ENCODE data around the gene PLCL1. TPM values are rescaled to one million over a fixed set of nuclear protein-coding genes. Genes with fewer than 3 reads are reported as not detected.

PLCL1 gene
- polyA plus RNA-seq, 3 donors = 0.69 to 1.4 (median 0.79) TPM

- H3K36me3 Mint-ChIP-seq = no peaks in the 10 kb centered on the region
These were observed 148.3 kb downstream of the PLCL1 start for GRCh38 chr2:197952540-197953202.

DNA sequence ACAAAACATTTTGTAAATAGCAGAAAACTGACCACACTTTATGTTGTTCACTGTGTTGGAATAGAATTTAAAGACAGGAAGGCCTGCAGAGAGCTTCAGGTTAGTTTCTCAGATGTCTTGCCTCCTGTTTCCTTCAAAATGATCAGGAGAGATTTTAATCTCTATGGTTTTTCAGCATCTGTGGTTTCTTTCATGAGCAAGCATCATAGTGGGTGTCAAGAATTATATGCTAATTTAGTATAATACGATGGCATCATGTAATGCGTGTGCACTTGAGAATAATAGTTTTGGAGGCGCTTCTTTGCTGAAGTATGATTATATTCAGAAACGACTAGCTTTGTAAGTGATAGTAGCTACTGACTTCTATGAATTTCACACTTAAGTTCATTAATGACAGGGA, 149.9 kb downstream of the PLCL1 start:
- H3K27ac Mint-ChIP-seq = no peak overlapping the region
- H3K4me3 Mint-ChIP-seq = no peak overlapping the region
- TF ChIP-seq, protein P1, sequence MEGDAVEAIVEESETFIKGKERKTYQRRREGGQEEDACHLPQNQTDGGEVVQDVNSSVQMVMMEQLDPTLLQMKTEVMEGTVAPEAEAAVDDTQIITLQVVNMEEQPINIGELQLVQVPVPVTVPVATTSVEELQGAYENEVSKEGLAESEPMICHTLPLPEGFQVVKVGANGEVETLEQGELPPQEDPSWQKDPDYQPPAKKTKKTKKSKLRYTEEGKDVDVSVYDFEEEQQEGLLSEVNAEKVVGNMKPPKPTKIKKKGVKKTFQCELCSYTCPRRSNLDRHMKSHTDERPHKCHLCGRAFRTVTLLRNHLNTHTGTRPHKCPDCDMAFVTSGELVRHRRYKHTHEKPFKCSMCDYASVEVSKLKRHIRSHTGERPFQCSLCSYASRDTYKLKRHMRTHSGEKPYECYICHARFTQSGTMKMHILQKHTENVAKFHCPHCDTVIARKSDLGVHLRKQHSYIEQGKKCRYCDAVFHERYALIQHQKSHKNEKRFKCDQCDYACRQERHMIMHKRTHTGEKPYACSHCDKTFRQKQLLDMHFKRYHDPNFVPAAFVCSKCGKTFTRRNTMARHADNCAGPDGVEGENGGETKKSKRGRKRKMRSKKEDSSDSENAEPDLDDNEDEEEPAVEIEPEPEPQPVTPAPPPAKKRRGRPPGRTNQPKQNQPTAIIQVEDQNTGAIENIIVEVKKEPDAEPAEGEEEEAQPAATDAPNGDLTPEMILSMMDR (IDR thresholded peaks at IDR 0.05) = no peak
- intact Hi-C loops (cut with micrococcal nuclease) = no loop called here
- Histone ChIP-seq H3K4me3 (replicated peaks in 1 of 3; ENCODE audit: low read depth in 2 of 3, low read length in 3 of 3) (no peak overlapping the region), H3K9me3 (replicated peaks in 1 of 2; ENCODE audit: control insufficient read depth in 1 of 2, insufficient read depth in 1 of 2, low read length in 2 of 2) (no peaks in the 10 kb centered on the region), H2AFZ (ENCODE audit: insufficient read depth, low read depth, low read length, poor library complexity, severe bottlenecking) (no peak overlapping the region), H3K27me3 (ENCODE audit: control insufficient read depth in 2 of 2, insufficient read depth in 2 of 2, low read length in 2 of 2) (no peaks in the 10 kb centered on the region), H3K4me2 (replicated peaks; ENCODE audit: extremely low read depth, low read length, poor library complexity, severe bottlenecking) (no peak overlapping the region), H3K9ac (ENCODE audit: insufficient read depth, low read length, poor library complexity, severe bottlenecking) (no peak overlapping the region), H3K27ac (ENCODE audit: low read depth in 1 of 2, low read length in 2 of 2) (no peak overlapping the region), H3K4me1 (ENCODE audit: control insufficient read depth in 1 of 2, insufficient read depth in 2 of 2, low read length in 2 of 2) (no peaks in the 10 kb centered on the region), H3K36me3 (replicated peaks in 1 of 2; ENCODE audit: control insufficient read depth in 1 of 2, insufficient read depth in 2 of 2, low read length in 2 of 2) (no peaks in the 10 kb centered on the region), H3K79me2 (ENCODE audit: insufficient read depth, low read length) (no peaks in the 10 kb centered on the region), H4K20me1 (ENCODE audit: insufficient read depth, low read length) (no peaks in the 10 kb centered on the region)
- no peak for DNase-seq
- H3K27me3 Mint-ChIP-seq (ENCODE audit: low read depth in 3 of 3) = peaks cover 1 to 3% (median 2%) of the 10 kb centered on the region in 3 donors
- no peaks in the 10 kb centered on the region for H3K36me3 Mint-ChIP-seq
- peaks cover 2 to 8% (median 5%) of the 10 kb centered on the region in 7 donors for H3K9me3 Mint-ChIP-seq
- H3K4me1 Mint-ChIP-seq = no peaks in the 10 kb centered on the region
- no CpG with 5 or more reads among the region's 4 CpGs for WGBS (ENCODE audit: insufficient coverage)

More at GRCh38 chr2:197952540-197953202, 148.3 kb downstream of the PLCL1 start:
- Histone ChIP-seq H3K27me3 (ENCODE audit: control insufficient read depth in 2 of 2, insufficient read depth in 2 of 2, low read length in 2 of 2) (no peaks in the 10 kb centered on the region), H3K27ac (ENCODE audit: low read depth in 1 of 2, low read length in 2 of 2) (no peak overlapping the region), H3K4me1 (ENCODE audit: control insufficient read depth in 1 of 2, insufficient read depth in 2 of 2, low read length in 2 of 2) (no peaks in the 10 kb centered on the region), H3K9ac (ENCODE audit: insufficient read depth, low read length, poor library complexity, severe bottlenecking) (no peak overlapping the region), H3K79me2 (ENCODE audit: insufficient read depth, low read length) (no peaks in the 10 kb centered on the region), H4K20me1 (ENCODE audit: insufficient read depth, low read length) (no peaks in the 10 kb centered on the region), H3K4me2 (replicated peaks; ENCODE audit: extremely low read depth, low read length, poor library complexity, severe bottlenecking) (no peak overlapping the region), H3K9me3 (replicated peaks in 1 of 2; ENCODE audit: control insufficient read depth in 1 of 2, insufficient read depth in 1 of 2, low read length in 2 of 2) (no peaks in the 10 kb centered on the region), H2AFZ (ENCODE audit: insufficient read depth, low read depth, low read length, poor library complexity, severe bottlenecking) (no peak overlapping the region), H3K36me3 (replicated peaks in 1 of 2; ENCODE audit: control insufficient read depth in 1 of 2, insufficient read depth in 2 of 2, low read length in 2 of 2) (no peaks in the 10 kb centered on the region), H3K4me3 (replicated peaks in 1 of 3; ENCODE audit: low read depth in 2 of 3, low read length in 3 of 3) (no peak overlapping the region)
- no CpG with 5 or more reads among the region's 5 CpGs for WGBS (ENCODE audit: insufficient coverage)
- DNase-seq = peak in 1 of 3 donors; percentile 5
- intact Hi-C loops (cut with micrococcal nuclease) = no loop called here
- no peak overlapping the region for H3K27ac Mint-ChIP-seq
- no peak overlapping the region for H3K4me3 Mint-ChIP-seq
- H3K4me1 Mint-ChIP-seq = no peaks in the 10 kb centered on the region
- peaks cover 2 to 8% (median 5%) of the 10 kb centered on the region in 7 donors for H3K9me3 Mint-ChIP-seq
- TF ChIP-seq, protein P1 (IDR thresholded peaks at IDR 0.05) = no peak
- peaks cover 2 to 13% (median 5%) of the 10 kb centered on the region in 3 donors for H3K27me3 Mint-ChIP-seq (ENCODE audit: low read depth in 3 of 3)

All from CD14-positive monocyte (primary cell).